ENCODE measurements around the gene SPECC1.
"Not testable (repeated sequence)": the region's sequence is repeated elsewhere in the genome, so short reads cannot be mapped to it uniquely, and the experiment has no call there.

The SPECC1 gene

DNA sequence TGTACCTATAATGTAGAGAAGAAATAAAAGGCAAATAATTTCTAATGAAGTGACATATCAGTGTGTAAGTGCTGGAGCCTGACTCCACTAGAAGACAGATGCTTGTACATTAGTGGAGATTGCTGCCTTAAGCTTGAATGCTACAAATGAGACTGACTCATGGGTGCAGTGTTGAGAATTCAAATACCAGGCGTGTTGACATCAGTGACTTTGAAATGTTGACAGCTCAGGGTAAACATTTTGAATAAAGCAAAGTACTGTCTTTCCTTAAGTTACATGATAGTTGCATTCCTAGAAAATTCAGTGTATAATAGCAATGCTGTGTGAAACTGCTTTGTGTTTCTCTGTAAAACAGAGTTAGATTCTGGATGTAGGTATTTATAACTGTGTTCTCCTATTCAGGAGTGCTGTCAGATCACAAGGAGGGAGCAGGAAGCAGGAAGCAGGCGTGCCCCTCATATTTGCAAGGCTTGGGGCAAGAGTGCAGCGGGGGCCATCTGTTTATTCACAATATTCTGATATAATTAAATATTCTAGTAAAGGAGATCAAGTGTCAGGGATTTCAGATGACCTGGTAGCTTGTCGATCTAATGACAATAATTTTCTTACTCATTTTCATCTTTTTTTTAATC, 119.0 kb downstream of the SPECC1 start:
- no peak for DNase-seq (ENCODE audit: low read depth)

DNA sequence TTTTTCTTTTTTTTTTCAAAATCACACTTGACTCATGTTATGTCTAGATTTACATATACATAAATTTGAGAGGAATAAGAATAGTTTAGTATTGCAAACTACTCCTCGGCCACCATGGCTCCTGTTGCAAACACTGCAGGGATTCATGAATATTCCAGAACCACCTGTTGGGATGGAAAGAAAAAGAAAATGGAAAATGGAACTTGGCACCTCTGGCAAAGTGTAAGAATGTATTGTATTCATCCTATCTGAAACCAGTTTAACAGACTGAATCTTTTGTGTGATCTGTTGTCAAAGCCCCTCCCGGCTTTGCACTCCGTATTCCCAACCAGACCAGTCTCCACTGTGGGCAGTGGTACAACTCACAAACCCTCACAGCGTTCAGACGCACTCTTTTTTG, 124.4 kb downstream of the SPECC1 start:
- DNase-seq (ENCODE audit: low read depth): no peak

DNA sequence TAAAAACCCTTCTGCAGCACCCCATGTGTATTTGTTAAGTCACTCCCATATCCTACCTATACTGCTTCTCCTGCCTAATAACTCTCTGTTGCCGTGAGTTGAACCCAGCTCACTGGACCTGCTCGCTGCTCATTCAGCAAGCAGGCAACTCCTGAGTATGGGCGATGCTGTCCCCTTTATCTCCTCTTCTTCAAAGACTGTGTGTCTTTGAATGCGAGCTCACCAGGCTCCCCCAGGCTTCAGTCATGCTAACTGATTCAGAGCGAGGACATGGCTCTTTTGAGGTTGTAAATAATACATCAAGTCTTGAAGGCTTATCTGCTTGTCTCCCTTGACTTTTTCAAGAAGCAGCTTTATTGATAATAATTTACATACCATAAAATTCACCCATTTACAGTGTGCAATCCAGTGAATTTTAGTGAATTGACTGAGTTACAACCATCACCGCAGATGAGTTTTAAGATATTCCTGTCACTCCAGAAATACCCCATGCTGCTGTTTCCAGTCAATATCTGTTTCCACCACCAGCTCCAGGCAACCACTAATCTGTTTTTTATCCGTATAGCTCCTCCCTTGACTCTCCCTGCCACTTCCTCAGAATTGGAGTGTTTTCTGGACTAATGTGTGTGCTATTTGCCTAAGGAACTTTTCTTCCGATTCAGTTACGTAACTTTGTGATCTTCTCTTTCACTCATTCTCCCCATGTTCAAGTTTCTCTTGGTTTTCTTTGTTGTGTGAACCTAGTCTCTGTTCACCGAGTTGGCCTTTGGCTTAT, 132.2 kb downstream of the SPECC1 start:
- DNase-seq (ENCODE audit: low read depth): no peak

DNA sequence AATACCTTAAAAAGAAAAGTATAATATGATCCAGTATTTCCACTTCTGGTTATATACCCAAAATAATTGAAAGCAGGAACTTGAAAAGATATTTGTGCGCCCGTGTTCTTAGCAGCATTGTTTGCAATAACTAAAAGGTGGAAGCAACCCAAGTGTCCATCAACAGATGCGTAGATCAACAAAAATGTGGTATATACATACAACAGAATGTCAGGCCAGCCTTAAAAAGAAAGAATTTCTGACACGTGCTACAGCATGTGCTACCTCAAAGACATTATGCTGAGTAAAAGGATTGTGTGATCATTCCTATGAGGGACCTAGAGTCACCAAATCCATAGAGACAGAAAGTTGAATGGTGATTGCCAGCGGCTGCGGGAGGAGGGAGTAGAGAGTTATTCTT, 133.1 kb downstream of the SPECC1 start:
- no peak for DNase-seq (ENCODE audit: low read depth)

DNA sequence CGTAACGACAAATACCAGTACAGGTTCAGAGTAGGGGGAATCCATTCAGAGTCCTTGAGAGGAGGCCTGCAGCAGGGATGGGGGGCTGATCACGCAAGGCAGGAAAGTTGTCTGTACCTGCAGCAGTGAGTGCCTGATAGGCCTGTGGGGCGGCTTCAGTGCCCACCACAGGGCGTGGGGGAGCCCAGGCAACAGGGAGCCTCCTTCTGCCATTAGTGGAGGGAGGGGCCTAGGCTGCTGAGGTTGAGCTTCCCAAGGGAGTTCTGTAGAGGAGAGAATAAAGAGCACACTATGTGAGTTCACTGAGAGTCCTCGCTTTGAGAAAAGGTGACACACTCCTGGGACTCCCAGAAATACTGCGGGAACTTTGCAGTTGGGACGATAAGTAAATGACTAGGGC, 134.6 kb downstream of the SPECC1 start:
- no peak for DNase-seq (ENCODE audit: low read depth)

DNA sequence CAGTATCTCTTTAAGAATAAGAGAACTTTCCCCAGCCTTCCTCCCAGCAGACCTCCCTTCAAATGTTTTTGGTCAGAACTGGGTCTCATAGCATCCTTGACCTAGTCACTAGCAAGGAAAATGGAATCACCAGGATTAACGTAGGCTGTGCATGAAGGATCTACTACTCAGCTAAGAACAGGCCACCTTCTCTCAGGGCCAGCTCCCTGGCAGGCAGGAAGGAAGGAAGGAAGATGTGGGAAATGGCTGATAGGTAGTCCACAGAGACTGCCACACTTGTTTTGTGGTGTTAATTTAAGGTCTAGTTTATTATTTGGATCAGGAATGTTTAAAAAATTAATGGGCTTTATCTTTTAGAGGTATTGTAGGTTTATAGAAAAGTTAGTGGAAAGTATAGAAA, 136.4 kb downstream of the SPECC1 start:
- DNase-seq (ENCODE audit: low read depth): no peak

DNA sequence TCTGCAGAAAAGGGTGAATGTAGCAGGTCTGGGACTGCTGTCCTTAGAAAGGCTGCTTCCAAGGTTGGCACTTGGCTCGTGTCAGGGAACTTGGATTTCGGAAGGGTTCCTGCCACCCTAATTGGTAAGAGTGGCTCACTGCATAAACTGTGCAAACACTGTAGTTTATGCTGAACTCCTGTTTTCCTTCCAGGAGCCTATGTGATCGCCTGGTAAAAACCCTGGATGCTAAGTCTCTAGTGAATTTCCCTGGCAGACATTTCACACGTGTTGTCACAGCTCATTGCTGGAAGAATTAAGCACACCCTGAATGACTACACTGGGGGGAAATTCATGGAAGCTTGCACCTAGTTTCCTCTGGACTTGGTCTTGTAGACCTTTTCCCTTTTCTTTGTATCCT, 140.1 kb downstream of the SPECC1 start:
- DNase-seq (ENCODE audit: low read depth): no peak

DNA sequence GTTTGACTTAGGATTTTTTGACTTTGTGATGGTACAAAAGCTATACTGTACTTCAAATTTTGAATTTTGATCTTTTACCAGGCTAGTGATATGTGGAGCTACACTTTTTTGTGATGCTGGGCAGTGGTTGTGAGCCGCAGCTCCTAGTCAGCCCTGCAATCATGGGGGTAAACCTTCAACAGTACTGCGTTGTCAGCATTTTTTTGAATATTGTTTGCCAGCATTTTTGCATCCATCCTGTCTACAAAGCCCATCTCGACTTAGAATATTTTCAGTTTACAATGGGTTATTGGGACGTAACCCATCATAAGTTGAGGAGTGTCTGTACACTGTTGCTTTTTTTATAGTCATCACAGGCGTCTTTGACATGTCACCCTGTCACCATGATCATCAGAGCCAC, 142.0 kb downstream of the SPECC1 start:
- DNase-seq (ENCODE audit: low read depth): no peak

DNA sequence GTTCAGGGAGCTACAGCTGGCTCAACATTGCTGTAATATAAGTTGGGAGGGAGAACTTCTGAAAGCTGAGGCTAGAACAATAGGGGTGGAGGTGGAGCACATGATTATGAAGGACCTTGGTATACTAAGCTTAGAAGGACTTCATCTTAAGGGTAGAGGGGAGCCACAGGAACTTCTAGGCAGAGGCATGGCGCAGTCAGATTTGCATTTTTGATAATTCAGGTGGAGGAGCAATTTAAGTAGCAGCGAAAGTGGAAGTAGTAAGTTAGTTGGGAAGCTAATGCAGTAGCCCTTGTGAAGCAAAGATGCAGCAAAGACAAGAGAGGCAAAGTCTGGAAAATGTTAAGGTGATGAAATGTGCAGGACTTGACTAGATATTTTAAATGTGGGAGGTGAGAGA, 144.1 kb downstream of the SPECC1 start:
- DNase-seq (ENCODE audit: low read depth): no peak

DNA sequence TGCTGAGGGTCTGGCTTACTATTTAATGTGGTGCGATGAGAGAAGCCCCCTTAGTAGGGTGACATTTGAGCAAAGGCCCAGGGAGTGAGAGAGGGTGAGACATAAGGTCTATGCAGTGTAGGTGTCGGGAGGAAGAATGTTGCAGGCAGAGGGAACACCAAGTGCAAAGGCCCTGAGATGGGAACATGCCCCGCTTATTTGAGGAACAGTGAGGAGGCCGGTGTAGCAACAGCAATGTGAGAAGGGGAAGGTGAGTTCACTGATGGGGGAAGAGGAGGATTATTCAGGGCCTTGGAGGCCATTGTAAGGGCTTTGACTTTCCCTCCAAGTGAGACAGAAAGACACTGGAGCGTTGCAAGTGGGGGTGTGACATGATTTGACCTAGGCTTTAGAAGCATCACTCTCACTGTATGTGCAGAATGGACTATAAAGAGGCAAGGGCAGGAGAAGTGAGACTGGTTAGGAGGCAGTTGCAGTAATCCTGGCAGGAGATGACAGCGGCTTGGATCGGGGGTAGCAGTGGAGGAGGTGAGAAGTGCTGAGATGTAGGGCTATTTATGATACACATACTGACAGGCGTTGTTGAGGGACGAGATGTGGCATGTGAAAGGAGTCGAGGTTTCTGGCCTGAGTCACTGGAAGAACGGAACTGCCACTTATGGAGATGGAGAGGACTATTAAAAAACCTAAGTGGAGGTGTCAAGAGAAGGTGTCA, 145.3 kb downstream of the SPECC1 start:
- no peak for DNase-seq (ENCODE audit: low read depth)

DNA sequence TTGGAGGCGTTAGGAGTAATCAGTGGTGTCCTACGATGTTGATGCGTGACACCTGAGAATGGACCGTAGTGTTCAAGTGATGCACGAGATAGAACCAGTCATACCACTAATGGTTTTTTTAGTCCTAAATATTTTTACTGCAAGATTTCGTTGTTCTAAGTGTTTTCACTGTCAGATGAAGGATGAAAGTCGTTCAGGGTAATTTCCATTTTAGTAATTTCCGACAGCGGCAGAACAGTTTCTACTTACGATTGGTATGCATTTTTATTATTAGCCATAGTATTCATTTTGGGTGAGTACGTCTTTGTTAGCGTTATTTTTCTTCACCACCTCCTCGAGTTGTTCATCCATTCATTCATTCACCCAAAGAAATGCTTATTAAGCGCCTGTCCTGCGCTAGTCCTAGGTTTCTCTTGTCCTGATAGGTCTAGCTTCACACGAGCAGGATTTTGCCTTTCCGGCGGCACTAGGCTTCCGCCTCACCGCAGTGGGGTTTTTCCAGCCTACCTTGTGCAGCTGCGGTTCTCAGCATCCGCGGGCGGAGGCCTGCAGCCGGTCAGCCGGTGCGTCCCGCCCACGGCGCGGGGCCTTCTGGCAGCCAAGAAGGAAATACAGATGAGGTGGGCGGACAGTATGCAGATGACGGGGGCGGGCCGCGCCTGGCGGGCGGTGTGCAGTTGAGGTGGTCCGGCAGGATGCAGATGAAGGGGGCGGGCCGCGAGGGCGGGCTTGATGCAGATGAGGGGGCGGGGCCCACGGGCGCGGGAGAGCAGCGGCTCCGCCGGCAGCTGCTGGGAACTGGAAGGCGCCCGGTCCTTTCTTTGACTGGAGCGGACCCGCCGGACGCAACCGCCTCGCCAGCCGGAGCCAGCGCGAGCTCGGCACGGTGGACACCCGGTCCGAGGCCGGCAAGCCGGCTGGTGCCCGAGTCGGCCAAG, 146.4 kb downstream of the SPECC1 start:
- peak; percentile 93 for DNase-seq (ENCODE audit: low read depth)

DNA sequence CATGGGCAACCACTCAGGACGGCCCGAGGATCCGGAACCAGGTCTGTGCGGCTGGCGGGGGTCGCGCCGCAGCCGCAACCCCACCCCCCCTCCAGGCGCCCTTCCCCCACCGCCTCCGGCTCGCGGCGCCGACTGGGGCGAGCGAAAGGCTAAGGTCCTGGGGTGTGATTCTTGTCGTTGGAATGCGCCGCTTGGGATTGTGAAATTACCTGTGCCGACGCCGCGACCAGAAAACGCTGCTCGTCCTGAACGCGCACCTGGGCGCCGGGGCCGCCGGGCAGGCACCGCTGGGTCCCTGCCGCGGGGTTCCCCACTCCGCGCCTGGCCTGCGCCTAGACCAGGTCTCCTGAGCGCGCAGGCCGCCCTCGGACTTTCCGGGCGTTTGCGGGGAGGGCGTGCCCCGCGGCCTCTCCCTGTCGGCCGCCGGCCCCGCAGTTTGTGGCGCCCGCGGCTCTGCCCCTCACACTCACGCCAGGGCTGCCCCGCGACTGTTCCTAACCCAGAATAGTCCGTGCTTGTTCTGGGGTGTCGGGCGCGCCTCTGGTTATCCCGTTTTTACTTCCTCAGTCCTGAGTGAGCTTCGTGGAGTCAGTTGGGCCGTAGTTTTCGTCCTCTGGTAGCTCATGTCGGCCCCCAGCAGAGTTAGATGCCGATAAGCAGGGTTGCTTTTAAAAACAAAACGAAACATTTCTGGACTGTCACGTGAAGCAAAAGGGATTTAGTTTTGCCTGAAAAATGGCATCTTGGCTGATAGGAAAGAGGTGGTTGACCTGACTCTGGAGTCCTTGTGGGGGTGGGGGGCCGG, 147.2 kb downstream of the SPECC1 start:
- peak; percentile 7 for DNase-seq (ENCODE audit: low read depth)

DNA sequence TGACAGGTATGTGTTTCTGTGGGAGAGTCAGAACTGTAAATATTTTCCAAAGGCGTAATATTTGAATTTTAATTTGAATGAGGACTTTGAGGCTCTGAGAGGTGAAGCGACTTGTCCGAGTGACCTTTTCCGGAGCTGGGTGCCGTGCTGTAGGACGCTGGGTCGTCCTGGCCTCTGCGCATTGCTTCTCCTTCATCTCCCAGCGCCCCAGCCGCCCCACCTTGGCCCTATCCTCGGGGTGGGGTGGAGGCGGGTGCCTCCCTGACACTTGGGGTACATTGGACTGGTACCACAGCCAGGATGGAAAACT, 147.8 kb downstream of the SPECC1 start:
- no peak for DNase-seq (ENCODE audit: low read depth)

DNA sequence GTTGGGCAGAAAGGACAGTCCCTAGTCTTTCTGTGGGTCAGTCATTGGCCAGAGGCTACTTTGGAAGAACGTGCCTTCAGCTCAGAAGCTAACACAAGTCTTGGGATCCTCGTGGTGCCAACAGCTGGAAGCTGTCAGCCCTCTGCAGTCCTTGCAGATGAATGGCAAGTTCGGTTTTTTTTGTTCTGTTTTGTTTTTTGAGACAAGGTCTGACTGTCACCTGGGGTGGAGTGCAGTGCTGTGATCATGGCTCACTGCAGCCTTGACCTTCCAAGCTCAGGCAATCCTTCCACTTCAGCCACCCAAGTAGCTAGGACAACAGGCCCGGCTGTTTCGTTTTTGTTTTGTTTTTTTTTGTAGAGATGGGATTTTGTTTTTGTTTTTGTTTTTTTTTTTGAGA, 149.4 kb downstream of the SPECC1 start:
- DNase-seq (ENCODE audit: low read depth): no peak

DNA sequence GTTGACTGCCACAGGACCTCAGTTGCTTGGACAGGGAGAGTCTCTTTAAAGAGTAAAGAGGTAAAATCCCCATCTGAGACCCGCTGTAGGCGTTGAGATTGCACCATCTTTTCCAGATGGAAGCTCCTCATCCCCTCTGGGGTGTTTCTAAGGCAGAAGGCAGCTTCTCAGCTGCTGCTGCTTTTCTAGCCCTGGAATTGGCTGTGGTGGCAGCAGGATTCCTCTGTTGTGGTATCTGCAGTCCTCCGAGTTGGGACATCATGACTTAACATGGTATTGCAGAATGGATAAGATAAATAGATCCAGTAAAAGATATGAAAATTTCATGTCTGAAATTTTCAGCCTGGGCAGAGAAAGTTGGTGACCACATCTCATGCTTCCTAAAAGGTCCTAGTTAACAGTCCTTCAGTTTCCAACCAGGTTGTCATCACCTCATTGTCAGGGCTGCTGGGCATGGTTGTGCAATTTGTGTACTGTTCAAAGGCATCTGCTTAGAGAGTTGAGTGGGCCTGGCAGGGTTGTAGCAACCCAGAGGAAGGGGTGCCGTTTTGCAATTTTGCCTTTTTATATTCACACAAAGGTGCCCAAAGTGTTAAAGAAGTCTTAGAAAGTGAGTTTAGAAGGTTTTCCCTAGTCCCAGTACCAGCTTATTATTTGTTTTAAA, 150.4 kb downstream of the SPECC1 start:
- DNase-seq (ENCODE audit: low read depth): no peak

DNA sequence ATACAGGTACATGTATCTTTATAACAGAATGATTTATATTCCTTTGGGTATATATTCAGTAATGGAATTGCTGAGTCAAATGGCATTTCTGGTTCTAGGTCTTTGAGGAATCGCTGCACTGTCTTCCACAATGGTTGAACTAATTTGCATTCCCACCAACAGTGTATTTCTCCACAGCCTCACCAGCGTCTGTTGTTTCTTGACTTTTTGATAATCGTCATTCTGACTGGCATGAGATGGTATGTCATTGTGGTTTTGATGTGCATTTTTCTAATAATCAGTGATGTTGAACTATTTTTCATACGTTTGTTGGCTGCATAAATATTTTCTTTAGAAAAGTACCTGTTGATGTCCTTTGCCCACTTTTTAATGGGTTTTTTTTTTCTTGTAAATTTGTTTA, 156.4 kb downstream of the SPECC1 start:
- not testable (repeated sequence) for DNase-seq (ENCODE audit: low read depth)

DNA sequence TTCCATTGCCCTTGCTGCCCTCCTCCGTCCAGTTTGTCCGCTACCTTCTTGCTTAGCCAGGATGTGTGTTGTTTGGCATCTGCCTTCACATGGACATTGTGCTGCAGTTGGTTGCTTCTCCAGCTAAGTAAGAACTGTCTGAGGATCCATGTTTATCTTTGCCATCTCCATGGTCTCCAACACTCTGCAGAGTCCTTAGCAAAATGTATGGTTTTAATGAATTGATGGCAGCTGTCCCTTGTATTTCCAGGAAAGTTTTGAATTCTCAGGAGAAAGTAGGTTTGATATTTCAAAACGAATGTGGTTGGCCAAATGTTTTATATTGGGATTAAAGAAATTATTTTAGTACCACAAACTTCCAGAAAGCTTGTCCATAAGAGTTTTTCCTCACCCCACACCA, 160.9 kb downstream of the SPECC1 start:
- DNase-seq (ENCODE audit: low read depth): no peak

DNA sequence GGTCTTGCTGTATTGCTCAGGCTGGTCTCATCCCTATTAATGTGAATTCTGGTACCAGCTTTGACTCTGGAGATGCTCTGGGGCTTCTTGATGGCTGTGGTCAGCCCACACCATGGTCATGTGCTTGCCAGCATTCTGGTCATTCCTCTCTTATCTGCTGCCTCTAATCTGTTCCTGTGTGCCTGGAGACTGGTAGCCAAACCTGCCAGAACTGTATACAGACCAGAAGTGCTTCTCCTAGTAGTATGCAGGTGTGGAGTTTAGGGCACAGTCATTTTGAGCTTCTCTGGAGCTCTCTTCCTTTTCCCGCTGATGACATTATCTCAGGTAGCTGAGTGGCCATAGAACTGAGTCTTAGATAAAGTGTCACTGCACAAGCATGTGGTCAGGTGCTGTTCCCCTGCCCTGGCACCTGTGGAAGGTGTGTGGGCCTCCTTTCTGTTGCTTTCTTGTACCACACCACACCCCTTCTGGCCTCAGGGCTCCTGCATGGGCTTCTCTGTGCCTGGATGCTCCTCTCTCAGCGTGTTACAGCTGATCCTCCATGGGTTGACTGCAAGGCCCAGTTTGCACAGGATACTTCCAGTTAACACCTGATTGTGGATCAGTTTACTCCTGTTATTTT, 162.7 kb downstream of the SPECC1 start:
- DNase-seq (ENCODE audit: low read depth): no peak

DNA sequence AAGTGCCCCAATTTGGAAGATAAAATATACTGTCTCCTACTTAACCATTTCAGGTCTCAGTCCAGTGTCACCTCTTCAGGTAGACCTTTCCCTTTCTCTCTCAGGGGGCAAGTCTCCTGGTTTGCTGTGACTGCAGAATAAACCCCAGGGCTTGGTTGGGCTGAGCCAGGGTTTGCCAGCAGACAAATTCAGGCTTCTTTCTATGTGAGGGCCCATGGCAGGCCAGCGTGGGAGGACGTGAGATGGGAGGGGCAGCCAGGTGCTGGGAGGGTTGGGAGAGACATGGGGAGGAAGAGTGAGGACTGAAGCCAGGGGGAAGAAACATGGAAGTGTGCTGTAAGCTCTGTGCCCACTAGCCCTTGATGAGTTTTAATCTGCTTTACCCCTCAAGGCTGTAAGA, 163.2 kb downstream of the SPECC1 start:
- no peak for DNase-seq (ENCODE audit: low read depth)

DNA sequence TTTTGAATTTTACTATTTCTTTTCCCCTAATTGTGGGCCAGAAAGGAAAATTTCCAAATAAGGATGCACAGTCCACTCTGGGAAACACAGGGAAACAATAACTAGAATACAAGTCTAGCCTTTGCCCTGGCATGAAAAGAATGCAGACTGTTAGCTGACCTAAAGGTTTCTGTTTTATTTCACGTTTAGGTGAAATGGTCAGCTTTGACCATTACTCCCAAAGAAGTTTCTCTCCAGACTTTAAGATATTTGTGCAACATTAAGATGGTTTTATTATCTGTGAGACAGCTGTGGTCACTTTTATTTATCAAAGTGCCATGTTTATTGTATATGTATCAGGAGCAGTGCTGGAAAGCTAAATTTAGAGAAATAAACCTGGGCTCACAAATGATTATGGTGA, 163.9 kb downstream of the SPECC1 start:
- DNase-seq (ENCODE audit: low read depth): no peak

Data from CMK (cell line).